Body of pancreas (tissue), 4 donors: ENCODE data around the gene PEAK1. TPM values are rescaled to one million over a fixed set of nuclear protein-coding genes. Genes with fewer than 3 reads are reported as not detected.
"Not testable (repeated sequence)": the region's sequence is repeated elsewhere in the genome, so short reads cannot be mapped to it uniquely, and the experiment has no call there.

ENCODE experiments used
- ATAC-seq: fragments of 150-250 bp; one replicate; pipeline ENCODE4 v1.9.1; 2016
- DNase-seq, 4 donors: peaks; one replicate each; pipeline ENCODE4 v3.0.0-alpha.2; 2019
- H3K27ac ChIP-seq, 4 donors: fragments of 200-600 bp; sonication (generic); 1 replicate in 3 of 4; 2 replicates in 1 of 4; pipeline versions ENCODE4 v1.5.1 to v1.6.1; 2016 to 2019; ENCODE audit warnings: mild to moderate bottlenecking in 1 of 4, mixed read lengths in 1 of 4, moderate library complexity in 1 of 4
- H3K27me3 ChIP-seq, 2 donors: fragments of 200-600 bp; sonication (generic); one replicate each; pipeline ENCODE4 v1.6.0; 2016; ENCODE audit warnings: mild to moderate bottlenecking in 1 of 2
- H3K36me3 ChIP-seq, 2 donors: fragments of 200-600 bp; sonication (generic); replicated peaks in 1 of 2; 2 replicates each; pipeline ENCODE4 v1.5.1; 2016; ENCODE audit warnings: low read depth in 2 of 2; ENCODE audit not compliant: insufficient read depth in 1 of 2
- H3K4me1 ChIP-seq: fragments of 200-600 bp; sonication (generic); one replicate; pipeline ENCODE4 v1.6.0; 2016
- H3K4me3 ChIP-seq, 2 donors: fragments of 200-600 bp; sonication (generic); 1 replicate in 1 of 2; 2 replicates in 1 of 2; pipeline ENCODE4 v1.5.1; 2016 to 2019
- H3K9me3 ChIP-seq, 3 donors: fragments of 200-600 bp; sonication (generic); 1 replicate in 2 of 3; 2 replicates in 1 of 3; pipeline ENCODE4 v1.5.1; 2016
- POLR2A ChIP-seq, 3 donors: fragments of 450-650 bp; IDR thresholded peaks; one replicate each; pipeline ENCODE4 v1.6.1; 2016; ENCODE audit warnings: antibody characterized with exemption in 3 of 3, mild to moderate bottlenecking in 2 of 3
- WGBS, 2 donors: methylation state at CpG; one replicate each; pipeline ENCODE4 v1.1.5; 2017; 5-methylcytosine and 5-hydroxymethylcytosine counted together
- intact Hi-C: fragments of 100-400 bp; cut with DNase I; formaldehyde crosslinking; loops from one replicate; pipeline ENCODE4 v1.15.1; 2023
- total RNA-seq, 2 donors: library from RNA; depleted of rRNA; stranded (reverse); fragments of >200 nt; gene quantifications; one replicate each; pipeline ENCODE4 v1.1.0, GENCODE V29; 2016
- TF ChIP-seq, protein P1 (sequence below), 7 experiments: fragments of 450-650 bp in 4 of 7; fragments of 200-600 bp in 3 of 7; sonication (generic) in 3 of 7; IDR thresholded peaks; one replicate each; pipeline ENCODE4 v1.5.1; 2016 to 2019; ENCODE audit warnings: antibody characterized with exemption in 7 of 7

Gene PEAK1
- total RNA-seq, 2 donors from 2014 or later, result 12.5 to 13.2 TPM

DNA sequence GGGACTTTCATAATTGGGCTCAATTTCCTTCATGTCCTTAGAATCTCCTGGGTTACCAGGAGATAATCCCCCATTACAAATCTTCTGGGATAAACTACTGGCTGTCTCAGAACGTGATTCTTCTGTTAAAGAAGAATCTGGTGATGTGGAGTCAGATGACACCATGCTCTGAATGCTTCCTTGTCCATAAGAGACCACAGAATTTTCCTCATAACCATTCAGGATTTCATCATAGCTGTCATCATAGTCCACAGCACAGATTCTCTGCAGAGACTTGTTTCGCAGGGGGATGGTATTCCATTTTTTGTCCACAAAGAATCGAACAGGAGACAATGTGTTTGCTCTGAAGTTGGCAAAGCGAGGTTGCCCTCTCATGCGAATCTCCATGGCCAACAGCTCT lies 239.1 kb downstream of the PEAK1 start:
- H3K27ac ChIP-seq, result no peak overlapping the region
- H3K9me3 ChIP-seq, result no peaks in the 10 kb centered on the region
- TF ChIP-seq POLR2A (IDR thresholded peaks at IDR 0.05), result no peak
- TF ChIP-seq, protein P1, sequence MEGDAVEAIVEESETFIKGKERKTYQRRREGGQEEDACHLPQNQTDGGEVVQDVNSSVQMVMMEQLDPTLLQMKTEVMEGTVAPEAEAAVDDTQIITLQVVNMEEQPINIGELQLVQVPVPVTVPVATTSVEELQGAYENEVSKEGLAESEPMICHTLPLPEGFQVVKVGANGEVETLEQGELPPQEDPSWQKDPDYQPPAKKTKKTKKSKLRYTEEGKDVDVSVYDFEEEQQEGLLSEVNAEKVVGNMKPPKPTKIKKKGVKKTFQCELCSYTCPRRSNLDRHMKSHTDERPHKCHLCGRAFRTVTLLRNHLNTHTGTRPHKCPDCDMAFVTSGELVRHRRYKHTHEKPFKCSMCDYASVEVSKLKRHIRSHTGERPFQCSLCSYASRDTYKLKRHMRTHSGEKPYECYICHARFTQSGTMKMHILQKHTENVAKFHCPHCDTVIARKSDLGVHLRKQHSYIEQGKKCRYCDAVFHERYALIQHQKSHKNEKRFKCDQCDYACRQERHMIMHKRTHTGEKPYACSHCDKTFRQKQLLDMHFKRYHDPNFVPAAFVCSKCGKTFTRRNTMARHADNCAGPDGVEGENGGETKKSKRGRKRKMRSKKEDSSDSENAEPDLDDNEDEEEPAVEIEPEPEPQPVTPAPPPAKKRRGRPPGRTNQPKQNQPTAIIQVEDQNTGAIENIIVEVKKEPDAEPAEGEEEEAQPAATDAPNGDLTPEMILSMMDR (IDR thresholded peaks at IDR 0.05), result no peak
- ATAC-seq (no peak), DNase-seq (no peak)
- intact Hi-C loops, result no loop called here
- H3K4me1 ChIP-seq, result peaks cover 24% of the 10 kb centered on the region
- 80 to 87% methylated on average over 5 of the region's 5 CpGs for WGBS, 2 donors
- H3K4me3 ChIP-seq, result no peak overlapping the region
- H3K27me3 ChIP-seq, result no peaks in the 10 kb centered on the region
- no peaks in the 10 kb centered on the region for H3K36me3 ChIP-seq

DNA sequence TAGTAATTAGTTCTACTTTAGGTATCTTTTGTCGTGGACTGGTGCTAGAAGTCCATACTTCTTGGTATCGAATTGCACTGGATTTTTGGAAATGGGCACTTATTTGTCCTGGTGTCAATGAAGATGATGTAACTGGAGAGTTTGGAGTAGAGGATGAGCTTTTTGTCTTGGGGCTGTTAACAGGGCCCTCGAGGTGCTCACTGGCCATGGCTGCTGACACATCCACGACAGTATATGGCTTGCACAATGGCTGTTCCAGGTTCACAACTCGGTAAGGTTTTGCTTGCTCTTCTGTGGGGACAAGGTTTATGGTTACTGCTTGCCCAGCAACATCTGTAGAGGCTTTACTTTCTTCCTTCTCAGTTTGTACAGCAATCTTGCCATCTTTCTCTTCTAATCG lies 239.6 kb downstream of the PEAK1 start:
- Histone ChIP-seq H3K4me3 (no peak overlapping the region), H3K27ac (no peak overlapping the region), H3K9me3 (no peaks in the 10 kb centered on the region), H3K27me3 (no peaks in the 10 kb centered on the region), H3K4me1 (peaks cover 19% of the 10 kb centered on the region), H3K36me3 (no peaks in the 10 kb centered on the region)
- 85 to 95% methylated on average over 6 of the region's 6 CpGs for WGBS, 2 donors
- intact Hi-C loops, result no loop called here
- DNase-seq, result no peak
- TF ChIP-seq, protein P1 (IDR thresholded peaks at IDR 0.05), result no peak
- no peak for TF ChIP-seq POLR2A (IDR thresholded peaks at IDR 0.05)
- ATAC-seq, result no peak

DNA sequence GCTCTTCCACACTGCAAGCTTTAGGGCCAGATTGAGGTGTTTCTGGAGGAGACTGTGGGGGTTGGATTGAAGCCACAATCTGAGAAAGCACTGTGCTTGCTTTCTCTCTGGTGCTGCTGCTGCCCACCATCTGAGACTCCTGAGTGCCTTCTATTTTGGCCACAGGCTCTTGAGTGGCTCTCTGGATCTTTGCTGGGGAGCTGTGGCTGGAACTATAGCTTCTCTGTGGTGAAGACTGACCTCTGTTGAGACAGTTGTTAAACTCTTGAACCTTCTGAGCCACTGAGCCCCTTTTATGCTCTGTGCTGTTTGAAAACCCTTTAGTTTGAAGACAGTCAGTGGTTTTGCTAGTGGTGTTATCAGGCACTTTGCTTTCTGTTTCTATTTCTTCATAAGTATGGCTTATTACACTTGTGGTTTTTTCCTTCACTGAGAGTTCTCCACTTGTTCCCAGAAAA lies 240.3 kb downstream of the PEAK1 start:
- Histone ChIP-seq H3K27ac (no peak overlapping the region), H3K36me3 (no peaks in the 10 kb centered on the region), H3K4me1 (peaks cover 12% of the 10 kb centered on the region), H3K9me3 (no peaks in the 10 kb centered on the region), H3K4me3 (no peak overlapping the region), H3K27me3 (no peaks in the 10 kb centered on the region)
- TF ChIP-seq, protein P1 (IDR thresholded peaks at IDR 0.05), result no peak
- TF ChIP-seq POLR2A (IDR thresholded peaks at IDR 0.05), result no peak
- no peak for ATAC-seq
- no peak for DNase-seq
- intact Hi-C loops, result no loop called here

DNA sequence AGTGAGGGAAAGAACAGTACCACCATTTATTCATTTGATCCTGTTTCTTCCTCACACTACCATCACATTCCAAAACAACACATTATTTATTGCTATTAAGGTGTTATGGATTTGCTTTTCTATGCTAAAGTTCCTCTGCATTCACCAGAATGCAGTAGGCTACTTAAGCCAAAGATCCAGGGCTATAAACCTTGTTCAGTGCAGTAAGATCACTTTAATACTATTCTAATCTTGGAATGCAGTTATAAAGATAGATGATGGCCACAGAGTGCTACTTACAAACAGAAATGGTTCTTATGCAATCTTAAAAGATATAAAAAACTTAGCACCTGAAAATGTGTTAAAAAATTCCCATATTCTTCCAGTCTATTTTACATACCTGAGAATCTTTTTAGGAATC lies 241.5 kb downstream of the PEAK1 start:
- DNase-seq (no peak), ATAC-seq (no peak)
- Histone ChIP-seq H3K36me3 (no peaks in the 10 kb centered on the region), H3K27ac (no peak overlapping the region), H3K4me1 (peaks cover 14% of the 10 kb centered on the region), H3K27me3 (no peaks in the 10 kb centered on the region), H3K4me3 (no peak overlapping the region), H3K9me3 (no peaks in the 10 kb centered on the region)
- intact Hi-C loops, result no loop called here
- TF ChIP-seq, protein P1 (IDR thresholded peaks at IDR 0.05), result no peak
- no peak for TF ChIP-seq POLR2A (IDR thresholded peaks at IDR 0.05)

DNA sequence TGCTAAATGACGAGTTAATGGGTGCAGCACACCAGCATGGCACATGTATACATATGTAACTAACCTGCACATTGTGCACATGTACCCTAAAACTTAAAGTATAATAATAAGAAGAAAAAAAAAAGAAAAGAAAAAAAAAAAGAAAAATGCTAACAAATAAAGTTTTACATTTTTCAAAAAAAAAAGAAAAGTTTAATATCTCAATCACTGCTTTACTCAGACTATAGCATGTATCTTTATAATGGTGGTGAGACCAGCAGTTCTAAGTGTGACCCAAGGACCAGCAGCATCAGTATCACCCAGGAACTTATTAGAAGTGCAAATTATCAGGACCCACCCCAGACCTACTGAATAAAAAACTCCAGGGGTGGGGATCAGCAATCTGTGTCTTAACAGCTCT lies 243.8 kb downstream of the PEAK1 start:
- H3K4me1 ChIP-seq, result peaks cover 16% of the 10 kb centered on the region
- H3K27me3 ChIP-seq, H3K36me3 ChIP-seq, H3K27ac ChIP-seq, H3K9me3 ChIP-seq, H3K4me3 ChIP-seq, DNase-seq, intact Hi-C loops, ATAC-seq: not testable (repeated sequence)
- WGBS, 2 donors, result 100% methylated on average over 1 of the region's 1 CpG
